ENCODE measurements around the gene PLA2G3. TPM values are rescaled to one million over a fixed set of nuclear protein-coding genes. Genes with fewer than 3 reads are reported as not detected.

PLA2G3 gene
- total RNA-seq, 6 donors from 2014 or later: 0.79 to 8.1 (median 5.5) TPM

- TF ChIP-seq, protein P1, sequence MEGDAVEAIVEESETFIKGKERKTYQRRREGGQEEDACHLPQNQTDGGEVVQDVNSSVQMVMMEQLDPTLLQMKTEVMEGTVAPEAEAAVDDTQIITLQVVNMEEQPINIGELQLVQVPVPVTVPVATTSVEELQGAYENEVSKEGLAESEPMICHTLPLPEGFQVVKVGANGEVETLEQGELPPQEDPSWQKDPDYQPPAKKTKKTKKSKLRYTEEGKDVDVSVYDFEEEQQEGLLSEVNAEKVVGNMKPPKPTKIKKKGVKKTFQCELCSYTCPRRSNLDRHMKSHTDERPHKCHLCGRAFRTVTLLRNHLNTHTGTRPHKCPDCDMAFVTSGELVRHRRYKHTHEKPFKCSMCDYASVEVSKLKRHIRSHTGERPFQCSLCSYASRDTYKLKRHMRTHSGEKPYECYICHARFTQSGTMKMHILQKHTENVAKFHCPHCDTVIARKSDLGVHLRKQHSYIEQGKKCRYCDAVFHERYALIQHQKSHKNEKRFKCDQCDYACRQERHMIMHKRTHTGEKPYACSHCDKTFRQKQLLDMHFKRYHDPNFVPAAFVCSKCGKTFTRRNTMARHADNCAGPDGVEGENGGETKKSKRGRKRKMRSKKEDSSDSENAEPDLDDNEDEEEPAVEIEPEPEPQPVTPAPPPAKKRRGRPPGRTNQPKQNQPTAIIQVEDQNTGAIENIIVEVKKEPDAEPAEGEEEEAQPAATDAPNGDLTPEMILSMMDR (IDR thresholded peaks at IDR 0.05): no peak
- no peak for TF ChIP-seq POLR2AphosphoS5 (IDR thresholded peaks at IDR 0.05)
- TF ChIP-seq POLR2A (IDR thresholded peaks at IDR 0.05): no peak
- no peak for TF ChIP-seq EP300 (IDR thresholded peaks at IDR 0.05)
- Histone ChIP-seq H3K4me1 (peaks cover 0 to 5% (median 3%) of the 10 kb centered on the region in 4 donors), H3K36me3 (peaks cover 2 to 98% (median 65%) of the 10 kb centered on the region in 4 donors), H3K9me3 (no peaks in the 10 kb centered on the region), H3K27ac (peak overlapping the region in 2 of 4 donors; percentile 34 to 50), H3K4me3 (no peak overlapping the region), H3K27me3 (no peaks in the 10 kb centered on the region)
- 96 to 100% methylated on average over 4 to 6 of the region's 9 CpGs for WGBS, 2 donors
- DNase-seq (no peak), ATAC-seq (ENCODE audit: low FRiP score in 2 of 2) (no peak)
Measured at GRCh38 chr22:31092161-31092560, 48.1 kb downstream of the PLA2G3 start.

DNA sequence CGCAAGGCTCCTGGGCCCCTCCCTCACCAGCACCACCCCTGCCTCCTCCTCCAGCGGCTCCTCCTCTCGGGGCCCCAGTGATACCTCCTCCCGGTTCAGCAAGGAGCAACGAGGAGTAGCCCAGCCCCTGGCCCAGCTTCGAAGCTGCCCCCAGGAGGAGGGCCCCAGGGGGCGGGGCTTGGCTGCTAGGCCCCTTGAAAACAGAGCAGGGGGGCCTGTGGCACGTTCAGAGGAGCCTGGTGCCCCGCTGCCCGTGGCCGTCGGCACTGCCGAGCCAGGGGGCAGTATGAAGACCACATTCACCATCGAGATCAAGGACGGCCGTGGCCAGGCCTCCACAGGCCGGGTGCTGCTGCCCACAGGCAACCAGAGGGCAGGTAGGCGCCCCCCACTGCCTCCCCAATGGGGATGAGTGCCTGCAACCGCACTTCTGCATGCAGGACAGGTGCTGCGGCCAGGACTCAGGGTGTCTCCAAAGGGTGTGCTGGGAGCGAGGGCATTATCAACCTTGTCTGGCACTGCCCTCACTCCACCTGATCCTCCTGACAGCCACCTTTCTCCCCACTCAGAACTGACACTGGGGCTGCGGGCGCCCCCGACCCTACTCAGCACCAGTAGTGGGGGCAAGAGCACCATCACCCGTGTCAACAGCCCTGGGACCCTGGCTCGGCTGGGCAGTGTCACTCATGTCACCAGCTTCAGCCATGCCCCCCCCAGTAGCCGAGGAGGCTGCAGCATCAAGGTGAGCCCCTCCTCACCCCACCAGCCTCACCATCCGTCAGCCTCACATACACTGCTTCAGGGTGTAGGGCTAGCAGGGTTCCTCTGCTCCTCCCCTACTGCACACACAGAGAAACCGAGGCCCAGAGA lies 49.0 kb downstream of the PLA2G3 start:
- peaks cover 2 to 90% (median 57%) of the 10 kb centered on the region in 4 donors for H3K36me3 ChIP-seq
- no peaks in the 10 kb centered on the region for H3K27me3 ChIP-seq
- H3K4me3 ChIP-seq: no peak overlapping the region
- peaks cover 0 to 12% (median 5%) of the 10 kb centered on the region in 4 donors for H3K4me1 ChIP-seq
- TF ChIP-seq, protein P1 (IDR thresholded peaks at IDR 0.05): no peak
- TF ChIP-seq EP300 (IDR thresholded peaks at IDR 0.05) (no peak), POLR2A (IDR thresholded peaks at IDR 0.05) (no peak), POLR2AphosphoS5 (IDR thresholded peaks at IDR 0.05) (no peak)
- no peak for DNase-seq
- peak overlapping the region in 3 of 4 donors; percentile 7 to 24 (median 16) for H3K27ac ChIP-seq
- WGBS, 2 donors: 88 to 91% methylated on average over 10 to 26 of the region's 29 CpGs
- H3K9me3 ChIP-seq: no peaks in the 10 kb centered on the region
- ATAC-seq (ENCODE audit: low FRiP score in 2 of 2): no peak

DNA sequence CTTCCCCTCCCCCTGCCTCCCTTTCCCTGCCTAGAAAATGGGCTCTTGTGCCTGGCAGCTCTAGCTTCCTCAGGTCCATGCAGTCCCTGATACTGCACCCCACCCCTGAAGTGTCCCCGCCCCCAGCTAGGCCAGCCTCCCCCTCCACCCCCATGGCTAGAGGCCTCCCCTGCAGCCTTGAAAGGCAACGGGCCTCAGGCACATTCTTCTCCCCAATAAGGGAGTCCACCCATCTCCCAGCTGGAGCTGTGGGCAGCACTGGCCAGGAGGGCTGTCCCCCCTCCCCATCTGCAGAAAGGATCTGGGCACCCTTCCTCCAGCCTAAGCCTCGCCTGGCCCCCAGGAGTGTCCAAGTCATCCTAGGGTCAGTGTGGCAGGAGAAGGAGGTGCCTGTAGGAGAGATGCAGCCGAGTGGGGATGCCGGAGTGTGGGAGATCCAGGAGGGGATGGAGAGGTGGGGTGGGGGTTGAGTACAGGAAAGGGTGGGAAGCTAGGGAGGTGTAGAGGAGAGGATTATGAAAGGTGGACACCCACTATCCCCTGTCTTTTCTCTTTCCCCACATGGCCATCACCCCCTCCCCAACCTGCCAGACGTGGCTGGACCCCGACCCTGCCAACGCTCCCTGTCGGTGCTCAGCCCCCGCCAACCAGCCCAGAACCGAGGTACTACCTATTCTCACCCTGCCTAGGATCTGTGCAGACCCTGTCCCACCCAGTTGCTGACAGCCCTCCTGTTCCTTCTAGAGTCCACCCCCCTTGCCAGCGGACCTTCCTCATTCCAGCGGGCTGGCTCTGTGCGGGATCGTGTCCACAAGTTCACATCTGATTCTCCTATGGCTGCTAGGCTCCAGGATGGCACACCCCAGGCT lies 49.9 kb downstream of the PLA2G3 start:
- Histone ChIP-seq H3K27me3 (no peaks in the 10 kb centered on the region), H3K36me3 (peaks cover 2 to 83% (median 52%) of the 10 kb centered on the region in 4 donors), H3K4me1 (peaks cover 9 to 18% (median 13%) of the 10 kb centered on the region in 4 donors), H3K9me3 (no peaks in the 10 kb centered on the region), H3K4me3 (no peak overlapping the region), H3K27ac (peak overlapping the region in 2 of 4 donors; percentile 24 to 59)
- no peak for ATAC-seq (ENCODE audit: low FRiP score in 2 of 2)
- DNase-seq: no peak
- 89 to 92% methylated on average over 14 to 15 of the region's 15 CpGs for WGBS, 2 donors
- TF ChIP-seq, protein P1 (IDR thresholded peaks at IDR 0.05): no peak
- TF ChIP-seq EP300 (IDR thresholded peaks at IDR 0.05): no peak
- no peak for TF ChIP-seq POLR2AphosphoS5 (IDR thresholded peaks at IDR 0.05)
- no peak for TF ChIP-seq POLR2A (IDR thresholded peaks at IDR 0.05)

DNA sequence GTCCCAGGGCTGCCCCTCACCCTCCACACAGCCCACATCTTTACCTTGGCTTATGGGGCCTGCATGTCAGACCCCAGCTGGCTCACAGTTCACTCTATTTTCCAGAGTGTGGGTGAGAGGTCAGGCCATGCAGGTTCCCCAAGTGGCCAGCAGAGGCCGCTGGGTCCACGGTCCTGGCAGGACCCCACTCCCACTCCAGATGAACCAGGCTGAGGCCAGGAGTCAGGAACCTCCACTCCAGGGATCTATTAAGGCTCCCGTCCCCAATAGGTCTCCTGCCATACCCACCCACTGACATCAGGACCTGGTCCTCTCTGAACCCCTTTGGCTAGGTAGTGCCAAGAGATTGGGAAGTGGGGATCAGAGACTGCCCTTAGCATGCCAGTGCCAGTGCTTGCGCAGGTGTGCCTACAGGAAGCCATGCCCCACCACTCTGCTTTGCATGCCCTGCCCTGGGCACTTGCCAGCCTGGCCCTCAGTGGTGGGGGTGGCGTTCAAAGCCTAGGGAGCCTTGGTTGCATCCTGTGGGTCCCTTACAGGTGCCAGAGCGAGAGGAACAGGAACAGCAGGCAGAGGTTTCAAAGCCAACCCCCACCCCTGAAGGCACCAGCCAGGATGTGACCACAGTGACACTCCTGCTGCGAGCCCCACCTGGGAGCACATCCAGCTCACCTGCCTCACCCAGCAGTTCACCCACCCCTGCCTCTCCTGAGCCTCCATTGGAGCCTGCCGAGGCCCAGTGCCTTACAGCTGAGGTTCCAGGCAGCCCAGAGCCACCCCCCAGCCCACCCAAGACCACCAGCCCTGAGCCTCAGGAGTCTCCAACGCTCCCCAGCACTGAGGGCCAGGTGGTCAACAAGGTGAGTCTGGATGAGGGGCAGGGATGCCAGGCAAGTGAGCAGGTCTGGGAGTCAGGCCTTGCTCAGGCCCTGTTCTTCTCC lies 50.9 kb downstream of the PLA2G3 start:
- ATAC-seq (ENCODE audit: low FRiP score in 2 of 2) (peak in 1 of 2 donors; percentile 6), DNase-seq (peak; percentile 57 to 83)
- TF ChIP-seq, protein P1 (IDR thresholded peaks at IDR 0.05): peak; percentile 63 to 83 (median 76)
- TF ChIP-seq POLR2A (IDR thresholded peaks at IDR 0.05) (no peak), EP300 (IDR thresholded peaks at IDR 0.05) (no peak), POLR2AphosphoS5 (IDR thresholded peaks at IDR 0.05) (no peak)
- H3K27ac ChIP-seq: peak overlapping the region in 1 of 4 donors; percentile 59
- H3K36me3 ChIP-seq: peaks cover 2 to 73% (median 48%) of the 10 kb centered on the region in 4 donors
- H3K4me1 ChIP-seq: peaks cover 11 to 23% (median 16%) of the 10 kb centered on the region in 4 donors
- 73 to 76% methylated on average over 6 to 7 of the region's 9 CpGs for WGBS, 2 donors
- no peak overlapping the region for H3K4me3 ChIP-seq
- no peaks in the 10 kb centered on the region for H3K27me3 ChIP-seq
- no peaks in the 10 kb centered on the region for H3K9me3 ChIP-seq
